H9 (cell line): ENCODE data around the gene APBB2. TPM values are rescaled to one million over a fixed set of nuclear protein-coding genes. Genes with fewer than 3 reads are reported as not detected.

Experiments
- DNase-seq: peaks from one replicate; pipeline ENCODE4 v3.0.0-alpha.2; 2017
- H2AFZ ChIP-seq: one replicate; pipeline ENCODE4 v1.6.1; 2013; ENCODE audit warnings: mild to moderate bottlenecking, low read length, control low read depth, moderate library complexity
- H2AK5ac ChIP-seq: 2 replicates; pipeline ENCODE4 v1.6.1; 2013; ENCODE audit warnings: low read length, control low read depth, mixed read lengths; ENCODE audit not compliant: insufficient read length
- H2BK120ac ChIP-seq: one replicate; pipeline ENCODE4 v1.6.1; 2013; ENCODE audit warnings: low read depth, mild to moderate bottlenecking, low read length, control low read depth, inconsistent platforms; ENCODE audit not compliant: poor library complexity, severe bottlenecking
- H2BK12ac ChIP-seq: 2 replicates; pipeline ENCODE4 v1.6.1; 2013; ENCODE audit warnings: low read length, control low read depth, mixed read lengths, low read depth; ENCODE audit not compliant: insufficient read length
- H2BK15ac ChIP-seq: 2 replicates; pipeline ENCODE4 v1.6.1; 2013; ENCODE audit warnings: low read depth, low read length, control low read depth
- H2BK20ac ChIP-seq: one replicate; pipeline ENCODE4 v1.6.1; 2013; ENCODE audit warnings: low read depth, mild to moderate bottlenecking, low read length, control low read depth, inconsistent platforms; ENCODE audit not compliant: poor library complexity, severe bottlenecking
- H2BK5ac ChIP-seq: 2 replicates; pipeline ENCODE4 v1.6.1; 2013; ENCODE audit warnings: low read length, control low read depth, mixed read lengths; ENCODE audit not compliant: insufficient read length
- H3K14ac ChIP-seq: 2 replicates; pipeline ENCODE4 v1.6.1; 2013; ENCODE audit warnings: low read length, control low read depth; ENCODE audit not compliant: insufficient read depth
- H3K18ac ChIP-seq: 2 replicates; pipeline ENCODE4 v1.6.1; 2013; ENCODE audit warnings: low read depth, mild to moderate bottlenecking, mixed read lengths, low read length, control low read depth; ENCODE audit not compliant: insufficient read length
- H3K23ac ChIP-seq: 2 replicates; pipeline ENCODE4 v1.6.1; 2013; ENCODE audit warnings: low read length, control low read depth, mixed read lengths, low read depth; ENCODE audit not compliant: insufficient read length
- H3K23me2 ChIP-seq: 2 replicates; pipeline ENCODE4 v1.6.1; 2013; ENCODE audit warnings: low read depth, mild to moderate bottlenecking, mixed read lengths, low read length, control low read depth; ENCODE audit not compliant: insufficient read length, poor library complexity, severe bottlenecking
- H3K27ac ChIP-seq: 2 replicates; pipeline ENCODE4 v1.5.1; 2013; ENCODE audit warnings: low read length, control low read depth, mixed read lengths, low read depth; ENCODE audit not compliant: insufficient read length
- H3K27me3 ChIP-seq: 2 replicates; pipeline ENCODE4 v1.6.1; 2013; ENCODE audit warnings: low read length, control low read depth, inconsistent platforms; ENCODE audit not compliant: insufficient read depth
- H3K4ac ChIP-seq: 2 replicates; pipeline ENCODE4 v1.6.1; 2013; ENCODE audit warnings: low read depth, mild to moderate bottlenecking, control low read depth, inconsistent platforms, low read length, moderate library complexity
- H3K4me1 ChIP-seq: 2 replicates; pipeline ENCODE4 v1.6.1; 2013; ENCODE audit warnings: low read length, control low read depth, inconsistent platforms; ENCODE audit not compliant: insufficient read depth
- H3K4me2 ChIP-seq: 2 replicates; pipeline ENCODE4 v1.6.1; 2013; ENCODE audit warnings: low read length, control low read depth, mixed read lengths; ENCODE audit not compliant: insufficient read length, insufficient read depth
- H3K56ac ChIP-seq: 2 replicates; pipeline ENCODE4 v1.6.1; 2013; ENCODE audit warnings: low read depth, mild to moderate bottlenecking, mixed read lengths, low read length, control low read depth; ENCODE audit not compliant: insufficient read length
- H3K79me1 ChIP-seq: 2 replicates; pipeline ENCODE4 v1.6.1; 2013; ENCODE audit warnings: low read depth, mild to moderate bottlenecking, moderate library complexity, low read length, control low read depth, inconsistent platforms; ENCODE audit not compliant: insufficient read depth, poor library complexity, severe bottlenecking
- H3K79me2 ChIP-seq: 2 replicates; pipeline ENCODE4 v1.6.1; 2013; ENCODE audit warnings: low read length, control low read depth, inconsistent platforms; ENCODE audit not compliant: insufficient read depth
- H3K9ac ChIP-seq: 2 replicates; pipeline ENCODE4 v1.6.1; 2013; ENCODE audit warnings: low read length, control low read depth, mixed read lengths; ENCODE audit not compliant: insufficient read length; ENCODE audit errors: extremely low read depth
- H3K9me3 ChIP-seq: one replicate; pipeline ENCODE4 v1.6.1; 2013; ENCODE audit warnings: low read depth, low read length, inconsistent platforms; ENCODE audit not compliant: control insufficient read depth
- H3T11ph ChIP-seq: one replicate; pipeline ENCODE4 v1.6.1; 2013; ENCODE audit warnings: mild to moderate bottlenecking, low read length, control low read depth, inconsistent platforms
- H4K20me1 ChIP-seq: one replicate; pipeline ENCODE4 v1.6.1; 2013; ENCODE audit not compliant: control insufficient read depth, insufficient read length, insufficient read depth
- H4K5ac ChIP-seq: 2 replicates; pipeline ENCODE4 v1.6.1; 2013; ENCODE audit warnings: low read depth, mild to moderate bottlenecking, mixed read lengths, low read length, control low read depth; ENCODE audit not compliant: insufficient read length
- H4K8ac ChIP-seq: replicated peaks from 2 replicates; pipeline ENCODE4 v1.6.1; 2013; ENCODE audit warnings: low read length, control low read depth, mixed read lengths, low read depth; ENCODE audit not compliant: insufficient read length
- H4K91ac ChIP-seq: 2 replicates; pipeline ENCODE4 v1.6.1; 2013; ENCODE audit warnings: low read depth, mild to moderate bottlenecking, moderate library complexity, mixed read lengths, low read length, control low read depth; ENCODE audit not compliant: insufficient read length
- H3K27ac Mint-ChIP-seq, 3 experiments: 2 replicates in 2 of 3; 3 replicates in 1 of 3; pipeline ENCODE4 v1.8.0; 2020 to 2021; ENCODE audit warnings: mixed read lengths in 3 of 3, mild to moderate bottlenecking in 1 of 3, moderate library complexity in 1 of 3
- H3K27me3 Mint-ChIP-seq: 2 replicates; pipeline ENCODE4 v1.8.0; 2021; ENCODE audit warnings: low read depth, mild to moderate bottlenecking, moderate library complexity, mixed read lengths
- H3K36me3 Mint-ChIP-seq, 3 experiments: 2 replicates in 2 of 3; 3 replicates in 1 of 3; pipeline ENCODE4 v1.8.0; 2020 to 2021; ENCODE audit warnings: low read depth in 3 of 3, mixed read lengths in 3 of 3; ENCODE audit not compliant: insufficient read depth in 1 of 3
- H3K4me1 Mint-ChIP-seq, 2 experiments: 2 replicates each; pipeline ENCODE4 v1.8.0; 2020; ENCODE audit warnings: mixed read lengths in 2 of 2
- H3K4me3 Mint-ChIP-seq, 2 experiments: 2 replicates in 1 of 2; 3 replicates in 1 of 2; pipeline ENCODE4 v1.8.0; 2020 to 2021; ENCODE audit warnings: mild to moderate bottlenecking in 2 of 2, mixed read lengths in 2 of 2, moderate library complexity in 1 of 2
- H3K9me3 Mint-ChIP-seq, 2 experiments: 2 replicates in 1 of 2; 3 replicates in 1 of 2; pipeline ENCODE4 v1.8.0; 2020; ENCODE audit warnings: mild to moderate bottlenecking in 2 of 2, mixed read lengths in 2 of 2, moderate library complexity in 1 of 2
- WGBS: extraction: QIAGEN DNeasy Blood & Tissue Kit; methylation state at CpG from one replicate; pipeline ENCODE4 v1.1.7; 2013; ENCODE audit warnings: missing lambda C conversion rate, low lambda C conversion rate, mixed read lengths; ENCODE audit not compliant: insufficient read length; ENCODE audit errors: extremely low coverage; 5-methylcytosine and 5-hydroxymethylcytosine counted together
- total RNA-seq: library from RNA; stranded (reverse); gene quantifications from 2 replicates; pipeline ENCODE4 v1.2.1, GENCODE V29; 2021
- TF ChIP-seq, protein P1 (sequence below): fragments of 200-600 bp; sonication (generic); conservative IDR thresholded peaks from 3 replicates; pipeline ENCODE4 v1.8.0; 2021; ENCODE audit warnings: antibody characterized with exemption, mild to moderate bottlenecking

APBB2 gene
- total RNA-seq, 1 experiment from 2014 or later = 39.6 TPM

DNA sequence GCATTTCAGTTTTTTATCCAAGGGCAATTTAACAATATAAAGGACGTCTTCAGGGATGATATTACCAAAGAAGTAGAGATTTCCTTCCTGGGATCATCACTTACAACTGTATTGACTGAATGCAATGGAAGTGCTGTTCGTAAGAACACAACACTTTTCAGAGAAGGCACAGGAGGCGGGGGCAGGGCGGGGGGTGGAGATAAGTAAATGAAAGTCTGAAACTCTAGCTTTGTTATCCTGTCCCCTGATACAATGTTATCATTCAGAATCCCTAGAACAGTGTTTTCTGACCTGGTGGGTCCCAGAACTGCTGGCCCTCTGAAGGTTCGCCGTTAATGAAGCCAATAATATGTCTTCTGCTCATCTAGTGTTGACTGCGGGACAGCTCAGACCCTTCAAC lies 340.0 kb downstream of the APBB2 start:
- H2AFZ ChIP-seq = no peak overlapping the region
- peak overlapping the region in 1 of 3 experiments; percentile 16; a peak in 1 of 7 replicates for H3K27ac Mint-ChIP-seq
- no peak overlapping the region for H2BK5ac ChIP-seq
- H2BK12ac ChIP-seq = no peak overlapping the region
- H3K79me1 ChIP-seq = no peaks in the 10 kb centered on the region
- H3K36me3 Mint-ChIP-seq = peaks cover 0 to 3% (median 0%) of the 10 kb centered on the region in 3 experiments; a peak in 2 of 7 replicates
- no peak overlapping the region for H2AK5ac ChIP-seq
- no peak overlapping the region for H4K91ac ChIP-seq
- H3K27me3 Mint-ChIP-seq = no peaks in the 10 kb centered on the region; the same call in 1 of the 2 replicates
- H3K14ac ChIP-seq = no peak overlapping the region
- H3K27me3 ChIP-seq = no peaks in the 10 kb centered on the region
- WGBS = no CpG with 5 or more reads among the region's 7 CpGs
- no peak overlapping the region for H3K56ac ChIP-seq
- no peak overlapping the region for H3T11ph ChIP-seq
- no peak overlapping the region for H2BK120ac ChIP-seq
- DNase-seq = no peak
- no peak overlapping the region for H3K9ac ChIP-seq
- H3K9me3 ChIP-seq = no peaks in the 10 kb centered on the region
- no peak overlapping the region for H4K5ac ChIP-seq
- H4K8ac ChIP-seq = no peak overlapping the region
- no peak overlapping the region for H2BK20ac ChIP-seq
- H4K20me1 ChIP-seq = no peaks in the 10 kb centered on the region
- H3K4me1 Mint-ChIP-seq = peaks cover 12 to 15% of the 10 kb centered on the region in 2 experiments
- no peak overlapping the region for H3K27ac ChIP-seq
- no peaks in the 10 kb centered on the region for H3K9me3 Mint-ChIP-seq
- H3K18ac ChIP-seq = no peak overlapping the region
- no peaks in the 10 kb centered on the region for H3K4me1 ChIP-seq
- TF ChIP-seq, protein P1, sequence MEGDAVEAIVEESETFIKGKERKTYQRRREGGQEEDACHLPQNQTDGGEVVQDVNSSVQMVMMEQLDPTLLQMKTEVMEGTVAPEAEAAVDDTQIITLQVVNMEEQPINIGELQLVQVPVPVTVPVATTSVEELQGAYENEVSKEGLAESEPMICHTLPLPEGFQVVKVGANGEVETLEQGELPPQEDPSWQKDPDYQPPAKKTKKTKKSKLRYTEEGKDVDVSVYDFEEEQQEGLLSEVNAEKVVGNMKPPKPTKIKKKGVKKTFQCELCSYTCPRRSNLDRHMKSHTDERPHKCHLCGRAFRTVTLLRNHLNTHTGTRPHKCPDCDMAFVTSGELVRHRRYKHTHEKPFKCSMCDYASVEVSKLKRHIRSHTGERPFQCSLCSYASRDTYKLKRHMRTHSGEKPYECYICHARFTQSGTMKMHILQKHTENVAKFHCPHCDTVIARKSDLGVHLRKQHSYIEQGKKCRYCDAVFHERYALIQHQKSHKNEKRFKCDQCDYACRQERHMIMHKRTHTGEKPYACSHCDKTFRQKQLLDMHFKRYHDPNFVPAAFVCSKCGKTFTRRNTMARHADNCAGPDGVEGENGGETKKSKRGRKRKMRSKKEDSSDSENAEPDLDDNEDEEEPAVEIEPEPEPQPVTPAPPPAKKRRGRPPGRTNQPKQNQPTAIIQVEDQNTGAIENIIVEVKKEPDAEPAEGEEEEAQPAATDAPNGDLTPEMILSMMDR = no peak
- H3K4me3 Mint-ChIP-seq = no peak overlapping the region
- H3K79me2 ChIP-seq = no peaks in the 10 kb centered on the region
- H3K4me2 ChIP-seq = no peak overlapping the region
- H2BK15ac ChIP-seq = no peak overlapping the region
- H3K4ac ChIP-seq = no peak overlapping the region
- no peak overlapping the region for H3K23ac ChIP-seq
- H3K23me2 ChIP-seq = no peaks in the 10 kb centered on the region
